ENCODE measurements around the gene DPP10.
"Not testable (repeated sequence)": the region's sequence is repeated elsewhere in the genome, so short reads cannot be mapped to it uniquely, and the experiment has no call there.

The DPP10 gene

GRCh38 chr2:114442510-114442909 is at the start of gene DPP10:
Gene DPP10 (plus strand): TSS chr2:114442641.
- DNase-seq: no peak

- DNase-seq: no peak
These were observed 41.6 kb upstream of the DPP10 start for GRCh38 chr2:114400890-114401289.

- DNase-seq: no peak
These were observed 37.0 kb upstream of the DPP10 start for GRCh38 chr2:114405247-114406116.

- DNase-seq: no peak
These were observed 36.1 kb upstream of the DPP10 start for GRCh38 chr2:114406347-114406746.

GRCh38 chr2:114407353-114407752 is 35.1 kb upstream of the DPP10 start:
- DNase-seq: not testable (repeated sequence)

- no peak for DNase-seq
These were observed 20.7 kb upstream of the DPP10 start for GRCh38 chr2:114421781-114422180.

- no peak for DNase-seq
These were observed 17.7 kb upstream of the DPP10 start for GRCh38 chr2:114424699-114425098.

GRCh38 chr2:114426756-114427155 is 15.7 kb upstream of the DPP10 start:
- no peak for DNase-seq

GRCh38 chr2:114436329-114436728 is 6.1 kb upstream of the DPP10 start:
- DNase-seq: no peak

- DNase-seq: no peak
These were observed 4.1 kb downstream of the DPP10 start for GRCh38 chr2:114446571-114446970.

GRCh38 chr2:114450639-114451038 is 8.2 kb downstream of the DPP10 start:
- no peak for DNase-seq

- DNase-seq: no peak
These were observed 14.1 kb downstream of the DPP10 start for GRCh38 chr2:114456566-114456965.

GRCh38 chr2:114457956-114458355 is 15.5 kb downstream of the DPP10 start:
- DNase-seq: no peak

- no peak for DNase-seq
These were observed 18.7 kb downstream of the DPP10 start for GRCh38 chr2:114461116-114461515.

GRCh38 chr2:114464961-114465706 is 22.7 kb downstream of the DPP10 start:
- DNase-seq: no peak

GRCh38 chr2:114468343-114468742 is 25.9 kb downstream of the DPP10 start:
- DNase-seq: no peak

GRCh38 chr2:114472246-114472645 is 29.8 kb downstream of the DPP10 start:
- no peak for DNase-seq

GRCh38 chr2:114472726-114473125 is 30.3 kb downstream of the DPP10 start:
- no peak for DNase-seq

- no peak for DNase-seq
These were observed 46.5 kb downstream of the DPP10 start for GRCh38 chr2:114488841-114489530.

GRCh38 chr2:114495046-114495445 is 52.6 kb downstream of the DPP10 start:
- no peak for DNase-seq

GRCh38 chr2:114496959-114497358 is 54.5 kb downstream of the DPP10 start:
- DNase-seq: no peak

- no peak for DNase-seq
These were observed 56.7 kb downstream of the DPP10 start for GRCh38 chr2:114499101-114499500.

- no peak for DNase-seq
These were observed 65.3 kb downstream of the DPP10 start for GRCh38 chr2:114507744-114508143.

GRCh38 chr2:114515882-114516281 is 73.4 kb downstream of the DPP10 start:
- no peak for DNase-seq
